IPS DF 6.9 (cell line): Measurements from ENCODE around the gene VPS13A.

Source experiments
- DNase-seq: peaks from one replicate; pipeline ENCODE4 v3.0.0-alpha.2; 2013; ENCODE audit warnings: low read depth, low spot score
- H3K27ac ChIP-seq: one replicate; pipeline ENCODE4 v1.5.1; 2013; ENCODE audit warnings: low read length, control low read depth
- H3K27me3 ChIP-seq: 2 replicates; pipeline ENCODE4 v1.6.1; 2013; ENCODE audit warnings: mild to moderate bottlenecking, low read length; ENCODE audit not compliant: control insufficient read depth, insufficient read depth
- H3K36me3 ChIP-seq: 2 replicates; pipeline ENCODE4 v1.6.1; 2013; ENCODE audit warnings: low read length; ENCODE audit not compliant: control insufficient read depth, insufficient read depth
- H3K4me1 ChIP-seq: 2 replicates; pipeline ENCODE4 v1.6.1; 2013; ENCODE audit warnings: low read length; ENCODE audit not compliant: control insufficient read depth, insufficient read depth
- H3K4me3 ChIP-seq: 2 replicates; pipeline ENCODE4 v1.5.1; 2013; ENCODE audit warnings: mild to moderate bottlenecking, low read length
- H3K9me3 ChIP-seq: 2 replicates; pipeline ENCODE4 v1.6.1; 2013; ENCODE audit warnings: low read length, inconsistent platforms; ENCODE audit not compliant: control insufficient read depth, insufficient read depth
- WGBS: extraction: QIAGEN DNeasy Blood & Tissue Kit; methylation state at CpG from one replicate; pipeline ENCODE4 v1.1.7; 2013; ENCODE audit warnings: mixed read lengths, missing lambda C conversion rate; ENCODE audit not compliant: insufficient read length, insufficient coverage; 5-methylcytosine and 5-hydroxymethylcytosine counted together

The VPS13A gene

GRCh38 chr9:77420641-77421040 is 243.3 kb downstream of the VPS13A start:
- Histone ChIP-seq H3K4me1 (no peaks in the 10 kb centered on the region), H3K9me3 (no peaks in the 10 kb centered on the region), H3K4me3 (no peak overlapping the region), H3K27ac (no peak overlapping the region), H3K27me3 (no peaks in the 10 kb centered on the region), H3K36me3 (no peaks in the 10 kb centered on the region)
- DNase-seq, result no peak
- no CpG with 5 or more reads among the region's 2 CpGs for WGBS

- WGBS, result no CpG with 5 or more reads among the region's 10 CpGs
- H3K27me3 ChIP-seq, result no peaks in the 10 kb centered on the region
- no peak for DNase-seq
- no peaks in the 10 kb centered on the region for H3K36me3 ChIP-seq
- no peaks in the 10 kb centered on the region for H3K9me3 ChIP-seq
- H3K4me3 ChIP-seq, result no peak overlapping the region
- H3K27ac ChIP-seq, result no peak overlapping the region
- no peaks in the 10 kb centered on the region for H3K4me1 ChIP-seq
Measured at GRCh38 chr9:77421506-77422265, 244.4 kb downstream of the VPS13A start.

GRCh38 chr9:77422969-77423368 is 245.6 kb downstream of the VPS13A start:
- no peaks in the 10 kb centered on the region for H3K36me3 ChIP-seq
- no peak overlapping the region for H3K27ac ChIP-seq
- no peak overlapping the region for H3K4me3 ChIP-seq
- no peaks in the 10 kb centered on the region for H3K4me1 ChIP-seq
- H3K9me3 ChIP-seq, result no peaks in the 10 kb centered on the region
- H3K27me3 ChIP-seq, result no peaks in the 10 kb centered on the region
- DNase-seq, result no peak
- WGBS, result no CpG with 5 or more reads among the region's 3 CpGs

- DNase-seq, result no peak
- Histone ChIP-seq H3K4me3 (no peak overlapping the region), H3K9me3 (no peaks in the 10 kb centered on the region), H3K4me1 (no peaks in the 10 kb centered on the region), H3K27ac (no peak overlapping the region), H3K27me3 (no peaks in the 10 kb centered on the region), H3K36me3 (no peaks in the 10 kb centered on the region)
- no CpG with 5 or more reads among the region's 3 CpGs for WGBS
Measured at GRCh38 chr9:77423841-77424240, 246.5 kb downstream of the VPS13A start.

GRCh38 chr9:77424993-77425392 is 247.7 kb downstream of the VPS13A start:
- Histone ChIP-seq H3K4me3 (no peak overlapping the region), H3K9me3 (no peaks in the 10 kb centered on the region), H3K4me1 (no peaks in the 10 kb centered on the region), H3K27ac (no peak overlapping the region), H3K36me3 (no peaks in the 10 kb centered on the region), H3K27me3 (no peaks in the 10 kb centered on the region)
- no peak for DNase-seq
- WGBS, result no CpG with 5 or more reads among the region's 2 CpGs

- H3K36me3 ChIP-seq, result no peaks in the 10 kb centered on the region
- no peaks in the 10 kb centered on the region for H3K27me3 ChIP-seq
- no peaks in the 10 kb centered on the region for H3K4me1 ChIP-seq
- no peaks in the 10 kb centered on the region for H3K9me3 ChIP-seq
- no CpG with 5 or more reads among the region's 3 CpGs for WGBS
- no peak overlapping the region for H3K27ac ChIP-seq
- DNase-seq, result no peak
- no peak overlapping the region for H3K4me3 ChIP-seq
Measured at GRCh38 chr9:77426712-77427111, 249.4 kb downstream of the VPS13A start.

- H3K4me1 ChIP-seq, result no peaks in the 10 kb centered on the region
Measured at GRCh38 chr9:77427256-77427927, 250.1 kb downstream of the VPS13A start.

GRCh38 chr9:77429928-77430327 is 252.6 kb downstream of the VPS13A start:
- no peak for DNase-seq
- Histone ChIP-seq H3K4me3 (no peak overlapping the region), H3K27ac (no peak overlapping the region), H3K4me1 (peaks cover 2% of the 10 kb centered on the region; the same call in 1 of the 2 replicates), H3K9me3 (no peaks in the 10 kb centered on the region), H3K36me3 (no peaks in the 10 kb centered on the region), H3K27me3 (no peaks in the 10 kb centered on the region)
- WGBS, result no CpG with 5 or more reads among the region's 2 CpGs

More at GRCh38 chr9:77427256-77427927, 250.1 kb downstream of the VPS13A start:
- H3K27me3 ChIP-seq, result no peaks in the 10 kb centered on the region
- no peak for DNase-seq
- H3K36me3 ChIP-seq, result no peaks in the 10 kb centered on the region
- H3K4me3 ChIP-seq, result no peak overlapping the region
- no peaks in the 10 kb centered on the region for H3K9me3 ChIP-seq
- no peak overlapping the region for H3K27ac ChIP-seq
- no CpG with 5 or more reads among the region's 7 CpGs for WGBS

- Histone ChIP-seq H3K27me3 (no peaks in the 10 kb centered on the region), H3K9me3 (no peaks in the 10 kb centered on the region), H3K27ac (no peak overlapping the region), H3K4me3 (no peak overlapping the region), H3K4me1 (peaks cover 2% of the 10 kb centered on the region; the same call in 1 of the 2 replicates), H3K36me3 (no peaks in the 10 kb centered on the region)
- DNase-seq, result no peak
- no CpG with 5 or more reads among the region's 6 CpGs for WGBS
Measured at GRCh38 chr9:77432053-77432452, 254.7 kb downstream of the VPS13A start.

GRCh38 chr9:77433675-77434445 is 256.5 kb downstream of the VPS13A start:
- Histone ChIP-seq H3K27me3 (no peaks in the 10 kb centered on the region), H3K4me1 (peaks cover 2% of the 10 kb centered on the region; the same call in 1 of the 2 replicates), H3K36me3 (no peaks in the 10 kb centered on the region; the same call in 1 of the 2 replicates), H3K4me3 (no peak overlapping the region), H3K9me3 (no peaks in the 10 kb centered on the region), H3K27ac (no peak overlapping the region)
- WGBS, result no CpG with 5 or more reads among the region's 21 CpGs
- peak; percentile 33 for DNase-seq
